ENCODE measurements around the gene NACAD.

The NACAD gene

GRCh38 chr7:45088146-45088701 is 545 bp downstream of the NACAD start:
- no peak for DNase-seq (ENCODE audit: low read depth in 2 of 2)

- no peak for DNase-seq (ENCODE audit: low read depth in 2 of 2)
These were observed 1.2 kb downstream of the NACAD start for GRCh38 chr7:45087301-45088145.

GRCh38 chr7:45086331-45087065 is 2.3 kb downstream of the NACAD start:
- no peak for DNase-seq (ENCODE audit: low read depth in 2 of 2)

GRCh38 chr7:45085619-45086200 is 3.1 kb downstream of the NACAD start:
- DNase-seq (ENCODE audit: low read depth in 2 of 2): no peak

- no peak for DNase-seq (ENCODE audit: low read depth in 2 of 2)
These were observed 3.7 kb downstream of the NACAD start for GRCh38 chr7:45084901-45085618.

GRCh38 chr7:45084336-45084735 is 4.4 kb downstream of the NACAD start:
- DNase-seq (ENCODE audit: low read depth in 2 of 2): no peak

GRCh38 chr7:45082831-45083331 is 5.9 kb downstream of the NACAD start:
- DNase-seq (ENCODE audit: low read depth in 2 of 2): no peak

- DNase-seq (ENCODE audit: low read depth in 2 of 2): no peak
These were observed 6.5 kb downstream of the NACAD start for GRCh38 chr7:45082031-45082830.

GRCh38 chr7:45081670-45081974 is 7.1 kb downstream of the NACAD start:
- DNase-seq (ENCODE audit: low read depth in 2 of 2): no peak

- no peak for DNase-seq (ENCODE audit: low read depth in 2 of 2)
These were observed 7.7 kb downstream of the NACAD start for GRCh38 chr7:45080958-45081669.

GRCh38 chr7:45080265-45080957 is 8.4 kb downstream of the NACAD start:
- no peak for DNase-seq (ENCODE audit: low read depth in 2 of 2)

GRCh38 chr7:45078125-45078681 is 10.6 kb downstream of the NACAD start:
- no peak for DNase-seq (ENCODE audit: low read depth in 2 of 2)

GRCh38 chr7:45077579-45077978 is 11.2 kb downstream of the NACAD start:
- DNase-seq (ENCODE audit: low read depth in 2 of 2): no peak

- DNase-seq (ENCODE audit: low read depth in 2 of 2): no peak
These were observed 11.8 kb downstream of the NACAD start for GRCh38 chr7:45076946-45077345.

GRCh38 chr7:45075871-45076796 is 12.6 kb downstream of the NACAD start:
- no peak for DNase-seq (ENCODE audit: low read depth in 2 of 2)

- DNase-seq (ENCODE audit: low read depth in 2 of 2): no peak
These were observed 13.5 kb downstream of the NACAD start for GRCh38 chr7:45075355-45075644.

GRCh38 chr7:45074528-45075354 is 14.0 kb downstream of the NACAD start:
- no peak for DNase-seq (ENCODE audit: low read depth in 2 of 2)
